ENCODE data around the gene MYO3B.

MYO3B gene

GRCh38 chr2:170320948-170321347, 143.0 kb downstream of the MYO3B start:
- no peaks in the 10 kb centered on the region for H3K9me3 ChIP-seq (ENCODE audit: low read depth, low read length)
- no peak overlapping the region for H3K4me3 ChIP-seq
- TF ChIP-seq EZH2 (IDR thresholded peaks at IDR 0.05): no peak
- TF ChIP-seq FOXP2 (optimal IDR thresholded peaks at IDR 0.05; ENCODE audit: control extremely low read depth, extremely low read length, insufficient read depth): no peak
- no peak for TF ChIP-seq POLR2AphosphoS5 (IDR thresholded peaks at IDR 0.05; ENCODE audit: borderline replicate concordance, low read depth, low read length)
- no peak for DNase-seq (ENCODE audit: low read depth, low spot score)
- no peak overlapping the region for H3K9ac ChIP-seq (ENCODE audit: insufficient read length)
- H3K36me3 ChIP-seq (ENCODE audit: insufficient read depth, low read length): no peaks in the 10 kb centered on the region
- no peak overlapping the region for H3K27ac ChIP-seq

- H3K4me3 ChIP-seq: no peak overlapping the region
- H3K27ac ChIP-seq: no peak overlapping the region
- DNase-seq (ENCODE audit: low read depth, low spot score): no peak
- H3K9ac ChIP-seq (ENCODE audit: insufficient read length): no peak overlapping the region
- no peaks in the 10 kb centered on the region for H3K9me3 ChIP-seq (ENCODE audit: low read depth, low read length)
- no peak for TF ChIP-seq FOXP2 (optimal IDR thresholded peaks at IDR 0.05; ENCODE audit: control extremely low read depth, extremely low read length, insufficient read depth)
- TF ChIP-seq EZH2 (IDR thresholded peaks at IDR 0.05): no peak
- no peak for TF ChIP-seq POLR2AphosphoS5 (IDR thresholded peaks at IDR 0.05; ENCODE audit: borderline replicate concordance, low read depth, low read length)
- H3K36me3 ChIP-seq (ENCODE audit: insufficient read depth, low read length): no peaks in the 10 kb centered on the region
These were observed 143.6 kb downstream of the MYO3B start for GRCh38 chr2:170321526-170321925.

- Histone ChIP-seq H3K4me3 (no peak overlapping the region), H3K27ac (no peak overlapping the region), H3K36me3 (ENCODE audit: insufficient read depth, low read length) (no peaks in the 10 kb centered on the region), H3K9me3 (ENCODE audit: low read depth, low read length) (no peaks in the 10 kb centered on the region), H3K9ac (ENCODE audit: insufficient read length) (no peak overlapping the region)
- DNase-seq (ENCODE audit: low read depth, low spot score): no peak
- TF ChIP-seq EZH2 (IDR thresholded peaks at IDR 0.05) (no peak), FOXP2 (optimal IDR thresholded peaks at IDR 0.05; ENCODE audit: control extremely low read depth, extremely low read length, insufficient read depth) (no peak), POLR2AphosphoS5 (IDR thresholded peaks at IDR 0.05; ENCODE audit: borderline replicate concordance, low read depth, low read length) (no peak)
These were observed 144.3 kb downstream of the MYO3B start for GRCh38 chr2:170322140-170322766.

- TF ChIP-seq EZH2 (IDR thresholded peaks at IDR 0.05): no peak
- Histone ChIP-seq H3K27ac (no peak overlapping the region), H3K9me3 (ENCODE audit: low read depth, low read length) (no peaks in the 10 kb centered on the region), H3K9ac (ENCODE audit: insufficient read length) (no peak overlapping the region), H3K36me3 (ENCODE audit: insufficient read depth, low read length) (no peaks in the 10 kb centered on the region), H3K4me3 (no peak overlapping the region)
- DNase-seq (ENCODE audit: low read depth, low spot score): no peak
These were observed 145.8 kb downstream of the MYO3B start for GRCh38 chr2:170323743-170324142.

- peak; percentile 12 for DNase-seq (ENCODE audit: low read depth, low spot score)
- TF ChIP-seq FOXP2 (optimal IDR thresholded peaks at IDR 0.05; ENCODE audit: control extremely low read depth, extremely low read length, insufficient read depth): no peak
- no peak overlapping the region for H3K9ac ChIP-seq (ENCODE audit: insufficient read length)
- no peak overlapping the region for H3K27ac ChIP-seq
- no peak overlapping the region for H3K4me3 ChIP-seq
- H3K36me3 ChIP-seq (ENCODE audit: insufficient read depth, low read length): no peaks in the 10 kb centered on the region
- no peaks in the 10 kb centered on the region for H3K9me3 ChIP-seq (ENCODE audit: low read depth, low read length)
These were observed 146.7 kb downstream of the MYO3B start for GRCh38 chr2:170324640-170325046.

GRCh38 chr2:170330881-170331280, 152.9 kb downstream of the MYO3B start:
- Histone ChIP-seq H3K27ac (no peak overlapping the region), H3K9me3 (ENCODE audit: low read depth, low read length) (no peaks in the 10 kb centered on the region), H3K4me3 (no peak overlapping the region), H3K36me3 (ENCODE audit: insufficient read depth, low read length) (no peaks in the 10 kb centered on the region), H3K9ac (ENCODE audit: insufficient read length) (no peak overlapping the region)
- DNase-seq (ENCODE audit: low read depth, low spot score): no peak
- TF ChIP-seq EZH2 (IDR thresholded peaks at IDR 0.05) (no peak), FOXP2 (optimal IDR thresholded peaks at IDR 0.05; ENCODE audit: control extremely low read depth, extremely low read length, insufficient read depth) (no peak), POLR2AphosphoS5 (IDR thresholded peaks at IDR 0.05; ENCODE audit: borderline replicate concordance, low read depth, low read length) (no peak)

GRCh38 chr2:170332676-170333402, 154.9 kb downstream of the MYO3B start:
- no peak for TF ChIP-seq FOXP2 (optimal IDR thresholded peaks at IDR 0.05; ENCODE audit: control extremely low read depth, extremely low read length, insufficient read depth)
- no peak for TF ChIP-seq EZH2 (IDR thresholded peaks at IDR 0.05)
- TF ChIP-seq POLR2AphosphoS5 (IDR thresholded peaks at IDR 0.05; ENCODE audit: borderline replicate concordance, low read depth, low read length): no peak
- H3K27ac ChIP-seq: no peak overlapping the region
- no peaks in the 10 kb centered on the region for H3K9me3 ChIP-seq (ENCODE audit: low read depth, low read length)
- DNase-seq (ENCODE audit: low read depth, low spot score): no peak
- H3K36me3 ChIP-seq (ENCODE audit: insufficient read depth, low read length): no peaks in the 10 kb centered on the region
- H3K4me3 ChIP-seq: no peak overlapping the region
- no peak overlapping the region for H3K9ac ChIP-seq (ENCODE audit: insufficient read length)

- Histone ChIP-seq H3K36me3 (ENCODE audit: insufficient read depth, low read length) (no peaks in the 10 kb centered on the region), H3K9me3 (ENCODE audit: low read depth, low read length) (no peaks in the 10 kb centered on the region), H3K27ac (no peak overlapping the region), H3K4me3 (no peak overlapping the region), H3K9ac (ENCODE audit: insufficient read length) (no peak overlapping the region)
- TF ChIP-seq FOXP2 (optimal IDR thresholded peaks at IDR 0.05; ENCODE audit: control extremely low read depth, extremely low read length, insufficient read depth) (no peak), EZH2 (IDR thresholded peaks at IDR 0.05) (no peak), POLR2AphosphoS5 (IDR thresholded peaks at IDR 0.05; ENCODE audit: borderline replicate concordance, low read depth, low read length) (no peak)
- DNase-seq (ENCODE audit: low read depth, low spot score): no peak
These were observed 157.4 kb downstream of the MYO3B start for GRCh38 chr2:170335351-170335750.

GRCh38 chr2:170336408-170336807, 158.5 kb downstream of the MYO3B start:
- H3K27ac ChIP-seq: no peak overlapping the region
- no peak overlapping the region for H3K9ac ChIP-seq (ENCODE audit: insufficient read length)
- TF ChIP-seq POLR2AphosphoS5 (IDR thresholded peaks at IDR 0.05; ENCODE audit: borderline replicate concordance, low read depth, low read length) (no peak), EZH2 (IDR thresholded peaks at IDR 0.05) (no peak), FOXP2 (optimal IDR thresholded peaks at IDR 0.05; ENCODE audit: control extremely low read depth, extremely low read length, insufficient read depth) (no peak)
- no peak for DNase-seq (ENCODE audit: low read depth, low spot score)
- H3K9me3 ChIP-seq (ENCODE audit: low read depth, low read length): no peaks in the 10 kb centered on the region
- H3K4me3 ChIP-seq: no peak overlapping the region
- H3K36me3 ChIP-seq (ENCODE audit: insufficient read depth, low read length): no peaks in the 10 kb centered on the region
